Mesenchymal stem cell (in vitro differentiated cells and primary cell): Measurements from ENCODE around the gene CXCR3.
"Not testable (repeated sequence)": the region's sequence is repeated elsewhere in the genome, so short reads cannot be mapped to it uniquely, and the experiment has no call there.

Experiments used
- DNase-seq: peaks from one replicate; pipeline ENCODE4 v3.0.0-alpha.2; 2013
- H2AFZ ChIP-seq: one replicate; pipeline ENCODE4 v1.6.1; 2013; ENCODE audit warnings: low read depth, mild to moderate bottlenecking, control low read depth, inconsistent platforms, low read length, moderate library complexity
- H2AK5ac ChIP-seq: 2 replicates; pipeline ENCODE4 v1.6.1; 2013; ENCODE audit warnings: low read length, moderate library complexity, mild to moderate bottlenecking, inconsistent platforms; ENCODE audit not compliant: severe bottlenecking
- H2BK120ac ChIP-seq: one replicate; pipeline ENCODE4 v1.6.1; 2013; ENCODE audit warnings: low read depth, mild to moderate bottlenecking, inconsistent platforms, low read length, moderate library complexity
- H2BK12ac ChIP-seq, 2 experiments: one replicate each; pipeline ENCODE4 v1.6.1; 2013; ENCODE audit warnings: inconsistent platforms in 2 of 2, low read length in 2 of 2, mild to moderate bottlenecking in 2 of 2, moderate library complexity in 2 of 2, control low read depth in 1 of 2
- H2BK15ac ChIP-seq: one replicate; pipeline ENCODE4 v1.6.1; 2013; ENCODE audit warnings: mild to moderate bottlenecking, low read depth, inconsistent platforms; ENCODE audit not compliant: poor library complexity, severe bottlenecking
- H2BK5ac ChIP-seq: 2 replicates; pipeline ENCODE4 v1.6.1; 2013; ENCODE audit warnings: low read depth, mild to moderate bottlenecking, low read length, control low read depth, inconsistent platforms; ENCODE audit not compliant: poor library complexity, severe bottlenecking
- H3K14ac ChIP-seq, 2 experiments: one replicate each; pipeline ENCODE4 v1.6.1; 2013; ENCODE audit warnings: inconsistent platforms in 2 of 2, low read length in 2 of 2, control low read depth in 1 of 2, mild to moderate bottlenecking in 1 of 2, moderate library complexity in 1 of 2
- H3K18ac ChIP-seq, 2 experiments: one replicate each; pipeline ENCODE4 v1.6.1; 2013; ENCODE audit warnings: inconsistent platforms in 2 of 2, low read length in 2 of 2, control low read depth in 1 of 2, low read depth in 1 of 2, mild to moderate bottlenecking in 1 of 2
- H3K23ac ChIP-seq, 2 experiments: one replicate each; pipeline ENCODE4 v1.6.1; 2013; ENCODE audit warnings: inconsistent platforms in 2 of 2, low read length in 2 of 2, mild to moderate bottlenecking in 2 of 2, moderate library complexity in 2 of 2, control low read depth in 1 of 2
- H3K27ac ChIP-seq: 2 replicates; pipeline ENCODE4 v1.5.1; 2013; ENCODE audit warnings: mild to moderate bottlenecking, moderate library complexity, low read length, control low read depth, inconsistent platforms; ENCODE audit not compliant: poor library complexity, severe bottlenecking
- H3K27me3 ChIP-seq, 2 experiments: 2 replicates each; pipeline versions ENCODE4 v1.6.1 to v1.7.0; 2013; ENCODE audit warnings: low read length in 2 of 2, mild to moderate bottlenecking in 2 of 2, moderate library complexity in 2 of 2, control low read depth in 1 of 2, inconsistent platforms in 1 of 2; ENCODE audit not compliant: control insufficient read depth in 1 of 2, insufficient read depth in 1 of 2
- H3K36me3 ChIP-seq, 2 experiments: 2 replicates each; pipeline versions ENCODE4 v1.6.1 to v1.7.0; 2013; ENCODE audit warnings: low read length in 2 of 2, control low read depth in 1 of 2, inconsistent platforms in 1 of 2, low read depth in 1 of 2, mild to moderate bottlenecking in 1 of 2; ENCODE audit not compliant: insufficient read depth in 2 of 2, control insufficient read depth in 1 of 2
- H3K4ac ChIP-seq, 2 experiments: one replicate each; pipeline ENCODE4 v1.6.1; 2013; ENCODE audit warnings: inconsistent platforms in 2 of 2, low read length in 2 of 2, mild to moderate bottlenecking in 2 of 2, moderate library complexity in 2 of 2, control low read depth in 1 of 2, low read depth in 1 of 2
- H3K4me1 ChIP-seq: 2 replicates; pipeline ENCODE4 v1.6.1; 2013; ENCODE audit warnings: low read depth, low read length, control low read depth; ENCODE audit not compliant: control insufficient read depth, insufficient read depth
- H3K4me2 ChIP-seq: 2 replicates; pipeline ENCODE4 v1.6.1; 2013; ENCODE audit warnings: low read length, mild to moderate bottlenecking, inconsistent platforms; ENCODE audit not compliant: poor library complexity, severe bottlenecking
- H3K4me3 ChIP-seq, 2 experiments: 2 replicates each; pipeline versions ENCODE4 v1.5.1 to v1.7.0; 2013; ENCODE audit warnings: low read length in 2 of 2, mild to moderate bottlenecking in 2 of 2, control low read depth in 1 of 2, low read depth in 1 of 2; ENCODE audit not compliant: insufficient read depth in 1 of 2
- H3K79me1 ChIP-seq: replicated peaks from 2 replicates; pipeline ENCODE4 v1.6.1; 2013; ENCODE audit warnings: mild to moderate bottlenecking, control low read depth, low read length, inconsistent platforms; ENCODE audit not compliant: poor library complexity, severe bottlenecking
- H3K9ac ChIP-seq: 2 replicates; pipeline ENCODE4 v1.7.0; 2013; ENCODE audit warnings: mild to moderate bottlenecking, low read length, moderate library complexity
- H3K9me3 ChIP-seq: 2 replicates; pipeline ENCODE4 v1.7.0; 2013; ENCODE audit warnings: mild to moderate bottlenecking, low read length; ENCODE audit not compliant: control insufficient read depth
- H4K8ac ChIP-seq: one replicate; pipeline ENCODE4 v1.6.1; 2013; ENCODE audit warnings: inconsistent platforms, mild to moderate bottlenecking, low read length, moderate library complexity
- H4K91ac ChIP-seq: one replicate; pipeline ENCODE4 v1.6.1; 2013; ENCODE audit warnings: mild to moderate bottlenecking, low read length, inconsistent platforms
- WGBS: methylation state at CpG from one replicate; pipeline ENCODE4 v1.1.7; 2013; ENCODE audit warnings: mixed read lengths; 5-methylcytosine and 5-hydroxymethylcytosine counted together

Gene CXCR3

DNA sequence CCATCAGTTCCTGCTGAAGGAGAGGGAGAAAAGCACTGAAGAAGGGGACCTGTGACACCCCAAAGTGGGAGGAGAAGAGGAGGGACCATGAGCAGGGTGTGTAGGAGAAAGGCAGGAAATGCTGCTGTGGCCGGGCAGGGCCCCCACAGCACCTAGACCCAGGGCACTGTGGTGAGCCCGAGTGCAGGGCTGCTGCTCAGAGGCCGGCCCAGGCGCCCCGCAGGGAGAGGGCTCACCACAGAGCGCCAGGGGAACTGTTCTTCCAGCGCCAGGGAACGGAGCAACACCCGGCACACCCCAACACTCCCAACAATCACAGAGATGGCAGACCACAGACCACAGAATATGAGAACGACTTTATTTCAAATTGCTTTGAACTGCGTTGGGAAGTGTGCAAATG lies 44.3 kb upstream of the CXCR3 start:
- H4K91ac ChIP-seq, H3K9ac ChIP-seq, H4K8ac ChIP-seq, H3K14ac ChIP-seq, H2AFZ ChIP-seq, H3K27ac ChIP-seq, H2BK15ac ChIP-seq, H3K4me3 ChIP-seq, H3K4ac ChIP-seq, H2BK12ac ChIP-seq, H2BK120ac ChIP-seq, H3K18ac ChIP-seq, H2BK5ac ChIP-seq, DNase-seq, H2AK5ac ChIP-seq, H3K36me3 ChIP-seq, H3K79me1 ChIP-seq, H3K4me2 ChIP-seq, H3K9me3 ChIP-seq, H3K23ac ChIP-seq, H3K4me1 ChIP-seq: not testable (repeated sequence)
- peaks cover 0 to 27% of the 10 kb centered on the region in 2 experiments for H3K27me3 ChIP-seq
- WGBS = no CpG with 5 or more reads among the region's 11 CpGs

- no peak overlapping the region for H4K91ac ChIP-seq
- H2AK5ac ChIP-seq = no peak overlapping the region
- peaks cover 4% of the 10 kb centered on the region for H3K9me3 ChIP-seq
- WGBS = 94% methylated on average over 11 of the region's 12 CpGs
- no peak overlapping the region for H3K23ac ChIP-seq
- H3K18ac ChIP-seq = no peak overlapping the region
- no peak overlapping the region for H2BK12ac ChIP-seq
- H3K9ac ChIP-seq = no peak overlapping the region
- no peak overlapping the region for H2AFZ ChIP-seq
- no peak overlapping the region for H3K27ac ChIP-seq
- no peaks in the 10 kb centered on the region for H3K4me1 ChIP-seq
- no peak overlapping the region for H2BK120ac ChIP-seq
- no peak overlapping the region for H2BK5ac ChIP-seq
- H3K4me2 ChIP-seq = no peak overlapping the region
- H3K36me3 ChIP-seq = no peaks in the 10 kb centered on the region
- H3K79me1 ChIP-seq = no peaks in the 10 kb centered on the region
- H3K4ac ChIP-seq = no peak overlapping the region
- no peak overlapping the region for H4K8ac ChIP-seq
- H3K4me3 ChIP-seq = no peak overlapping the region
- no peak overlapping the region for H3K14ac ChIP-seq
- H2BK15ac ChIP-seq = no peak overlapping the region
- peaks cover 0 to 30% of the 10 kb centered on the region in 2 experiments for H3K27me3 ChIP-seq
- DNase-seq = no peak
Observed at GRCh38 chrX:71661919-71662318, 43.6 kb upstream of the CXCR3 start.

GRCh38 chrX:71660562-71661416 lies 42.5 kb upstream of the CXCR3 start:
- no peak overlapping the region for H3K18ac ChIP-seq
- no peak overlapping the region for H2AK5ac ChIP-seq
- H3K4me2 ChIP-seq = no peak overlapping the region
- no peak overlapping the region for H3K9ac ChIP-seq
- H2BK5ac ChIP-seq = no peak overlapping the region
- peaks cover 0 to 32% of the 10 kb centered on the region in 2 experiments for H3K27me3 ChIP-seq
- H3K4me1 ChIP-seq = no peaks in the 10 kb centered on the region
- no peak overlapping the region for H3K23ac ChIP-seq
- H3K4me3 ChIP-seq = no peak overlapping the region
- no peaks in the 10 kb centered on the region for H3K36me3 ChIP-seq
- no peak overlapping the region for H3K14ac ChIP-seq
- H3K79me1 ChIP-seq = no peaks in the 10 kb centered on the region
- H2BK120ac ChIP-seq = no peak overlapping the region
- no peak overlapping the region for H2BK12ac ChIP-seq
- no peak overlapping the region for H2BK15ac ChIP-seq
- no peak overlapping the region for H3K4ac ChIP-seq
- no peak overlapping the region for H3K27ac ChIP-seq
- 86% methylated on average over 16 of the region's 22 CpGs for WGBS
- H3K9me3 ChIP-seq = peaks cover 10% of the 10 kb centered on the region
- no peak overlapping the region for H4K8ac ChIP-seq
- DNase-seq = no peak
- H4K91ac ChIP-seq = no peak overlapping the region
- no peak overlapping the region for H2AFZ ChIP-seq

DNA sequence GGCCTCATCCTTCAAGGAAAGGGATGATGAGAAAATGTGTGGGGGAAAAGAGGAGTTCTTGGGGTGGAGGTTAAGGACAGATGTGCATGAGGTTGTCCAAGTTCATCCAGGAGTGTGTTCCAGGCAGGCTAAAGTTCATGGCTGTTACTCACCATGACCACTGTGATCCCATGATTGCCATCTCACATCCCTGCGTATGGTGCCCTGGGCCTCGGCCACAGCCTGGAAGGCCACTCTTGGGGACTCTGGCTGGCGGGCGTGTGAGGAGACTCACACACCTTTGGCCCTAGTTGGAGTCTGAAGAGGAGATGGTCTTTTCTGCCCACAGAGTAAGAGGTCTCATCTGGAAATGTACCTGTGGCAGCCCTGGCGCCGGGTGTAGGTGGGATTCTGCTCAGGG lies 41.6 kb upstream of the CXCR3 start:
- H3K4me3 ChIP-seq = no peak overlapping the region
- no peak overlapping the region for H2BK5ac ChIP-seq
- peaks cover 10% of the 10 kb centered on the region for H3K9me3 ChIP-seq
- no peak overlapping the region for H2AFZ ChIP-seq
- WGBS = 90% methylated on average over 2 of the region's 6 CpGs
- H2BK15ac ChIP-seq = no peak overlapping the region
- H3K79me1 ChIP-seq = no peaks in the 10 kb centered on the region
- peaks cover 0 to 30% of the 10 kb centered on the region in 2 experiments for H3K27me3 ChIP-seq
- DNase-seq = no peak
- H3K23ac ChIP-seq = no peak overlapping the region
- no peak overlapping the region for H2BK12ac ChIP-seq
- H3K9ac ChIP-seq = no peak overlapping the region
- H3K14ac ChIP-seq = no peak overlapping the region
- H2BK120ac ChIP-seq = no peak overlapping the region
- H4K8ac ChIP-seq = no peak overlapping the region
- no peak overlapping the region for H3K4ac ChIP-seq
- no peak overlapping the region for H4K91ac ChIP-seq
- H3K4me2 ChIP-seq = no peak overlapping the region
- no peaks in the 10 kb centered on the region for H3K36me3 ChIP-seq
- no peak overlapping the region for H3K27ac ChIP-seq
- no peak overlapping the region for H2AK5ac ChIP-seq
- no peak overlapping the region for H3K18ac ChIP-seq
- H3K4me1 ChIP-seq = no peaks in the 10 kb centered on the region
